Erythroblast (primary cell): ENCODE results near the gene GRAMD4.

Experiments used
- DNase-seq, 2 experiments: peaks; one replicate each; lab custom pipeline; 2025; lab: John Stamatoyannopoulos, UW
- GATA1 ChIP-seq: IDR thresholded peaks from 2 replicates; pipeline ENCODE4 v1.6.1; 2011; ENCODE audit warnings: low read depth, mild to moderate bottlenecking, control low read depth, low read length, moderate library complexity
- POLR2A ChIP-seq: IDR thresholded peaks from 2 replicates; pipeline ENCODE4 v1.6.1; 2011; ENCODE audit warnings: mild to moderate bottlenecking, low read length

Gene GRAMD4

DNA sequence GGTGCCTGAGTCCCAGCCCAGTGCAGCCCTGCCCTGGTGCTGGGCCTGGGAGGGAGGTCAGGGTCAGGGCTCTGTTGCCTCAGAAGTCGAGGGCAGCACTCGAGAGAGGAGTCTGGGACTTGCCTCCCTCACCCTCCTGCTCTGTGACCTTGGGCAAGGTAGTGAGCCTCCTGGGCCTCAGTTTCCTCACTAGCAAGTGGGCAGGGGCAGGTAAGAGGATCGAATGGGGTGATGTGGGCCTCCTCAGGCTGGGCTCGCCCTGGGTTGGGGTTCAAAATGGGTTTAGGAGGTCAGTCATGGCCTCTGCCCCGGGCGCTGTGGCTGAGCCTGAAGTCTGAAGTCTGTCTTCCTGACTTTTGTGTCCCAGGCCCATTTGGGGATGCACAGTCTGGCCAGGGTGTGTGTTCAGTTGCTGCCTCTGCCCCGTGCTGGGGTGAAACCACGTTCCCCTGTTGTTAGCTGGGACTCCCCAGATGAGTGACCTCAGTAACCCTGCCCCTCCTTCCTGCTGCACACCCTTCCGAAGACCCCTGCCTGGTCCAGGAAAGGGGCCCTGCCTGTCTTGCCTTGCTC lies 41.8 kb upstream of the GRAMD4 start:
- DNase-seq: no peak
- TF ChIP-seq GATA1 (no peak), POLR2A (peak; percentile 29)

DNA sequence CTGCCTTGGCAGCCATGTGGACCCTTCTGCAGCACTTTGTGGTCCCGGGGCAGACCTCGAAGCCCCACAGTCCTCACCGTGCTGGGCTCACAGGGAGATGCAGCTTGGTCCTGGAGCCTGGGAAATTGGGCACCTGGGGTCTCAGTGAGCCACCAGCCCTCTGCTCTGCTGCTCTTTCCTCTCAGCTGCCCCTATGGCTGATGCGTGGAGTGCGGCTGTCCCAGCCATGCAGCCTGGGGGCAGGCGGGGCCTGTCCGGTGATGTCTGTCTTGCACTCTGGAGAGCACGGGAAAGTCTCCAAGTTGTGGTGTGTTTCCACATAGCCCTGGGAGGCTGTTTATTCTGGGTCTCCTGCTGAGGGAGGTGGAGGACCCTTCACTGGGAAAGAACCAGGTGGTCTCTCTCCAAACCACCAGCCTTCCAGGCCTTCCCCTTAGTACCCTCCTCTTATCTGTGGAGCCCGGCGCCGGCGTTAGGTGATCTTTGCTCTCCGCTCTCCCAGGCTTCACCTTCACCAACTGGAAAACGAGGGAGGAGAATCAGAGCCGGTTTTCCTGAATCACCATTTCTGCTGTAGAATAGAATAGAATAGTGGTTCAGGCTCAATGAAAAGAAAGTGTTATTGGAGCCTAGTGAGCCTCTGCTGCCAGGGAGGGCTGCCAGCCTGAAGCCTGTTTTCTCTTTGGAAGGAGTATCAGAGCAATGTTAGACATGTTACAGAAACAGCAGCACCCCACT lies 41.2 kb upstream of the GRAMD4 start:
- TF ChIP-seq POLR2A (no peak), GATA1 (no peak)

DNA sequence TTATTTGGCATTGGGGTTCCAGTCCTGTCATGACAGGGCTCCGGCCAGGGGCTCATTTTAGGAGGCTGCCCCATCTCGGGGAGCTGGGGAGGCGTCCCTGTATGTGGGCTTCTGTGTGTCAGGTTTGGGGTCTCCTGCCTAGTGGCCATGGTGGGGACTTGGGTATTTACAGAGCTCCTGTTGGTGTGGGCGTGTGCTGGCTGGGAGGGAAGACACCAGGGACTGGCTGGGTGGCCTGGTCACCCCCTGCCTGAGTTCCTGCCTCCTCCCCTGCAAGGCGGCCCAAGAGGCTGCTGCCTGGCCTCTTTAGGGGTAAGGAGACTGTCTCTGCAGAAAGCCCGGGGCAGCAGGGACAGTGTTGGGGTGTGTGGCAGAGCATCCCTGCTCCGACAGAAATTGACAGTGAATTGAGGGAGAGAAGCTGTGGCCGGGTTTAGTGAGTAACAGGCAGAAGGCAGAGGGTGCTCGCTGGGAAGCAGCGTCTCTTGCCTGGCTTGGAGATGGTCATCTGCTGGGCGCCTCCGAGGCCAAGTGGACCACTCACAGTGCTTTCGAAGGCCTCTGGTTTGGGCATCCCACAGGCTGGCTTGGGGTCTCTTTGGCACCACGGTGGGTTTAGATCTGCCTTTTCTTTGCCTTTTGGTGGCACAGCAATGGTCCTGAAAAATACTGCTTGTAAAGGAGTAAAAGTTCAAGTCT lies 40.3 kb upstream of the GRAMD4 start:
- TF ChIP-seq POLR2A: peak; percentile 54
- no peak for TF ChIP-seq GATA1
- DNase-seq: no peak

More for the DNA sequence above, 41.2 kb upstream of the GRAMD4 start:
- DNase-seq: no peak

DNA sequence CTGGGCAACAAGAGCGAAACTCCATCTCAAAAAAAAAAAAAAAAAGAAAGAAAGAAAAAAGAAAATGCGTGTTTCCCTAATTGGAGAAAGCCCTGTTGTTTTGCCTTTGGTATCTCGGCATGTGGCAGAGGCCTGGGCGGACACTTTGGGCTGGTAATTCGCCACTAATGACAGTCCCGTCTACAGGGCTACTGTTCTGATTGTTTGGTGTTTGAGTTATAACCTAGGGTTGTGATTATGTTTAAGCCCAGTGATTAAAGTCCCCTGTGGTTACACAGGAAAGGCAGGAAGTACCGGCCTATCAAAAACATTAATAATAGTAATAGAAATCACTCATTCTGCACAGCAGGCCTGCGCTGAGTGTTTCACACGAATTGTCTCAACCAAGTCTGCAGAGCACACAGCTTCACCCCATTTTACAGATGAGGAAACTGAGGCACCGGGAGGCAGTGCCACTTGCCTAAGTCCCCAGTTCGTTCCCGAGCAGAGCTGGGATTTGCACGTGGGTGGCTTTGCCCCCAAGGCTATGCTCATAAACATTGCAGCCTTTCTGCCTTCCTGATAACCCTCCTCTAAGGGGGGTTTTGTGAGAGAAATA lies 39.1 kb upstream of the GRAMD4 start:
- DNase-seq: no peak
- TF ChIP-seq POLR2A (no peak), GATA1 (no peak)

DNA sequence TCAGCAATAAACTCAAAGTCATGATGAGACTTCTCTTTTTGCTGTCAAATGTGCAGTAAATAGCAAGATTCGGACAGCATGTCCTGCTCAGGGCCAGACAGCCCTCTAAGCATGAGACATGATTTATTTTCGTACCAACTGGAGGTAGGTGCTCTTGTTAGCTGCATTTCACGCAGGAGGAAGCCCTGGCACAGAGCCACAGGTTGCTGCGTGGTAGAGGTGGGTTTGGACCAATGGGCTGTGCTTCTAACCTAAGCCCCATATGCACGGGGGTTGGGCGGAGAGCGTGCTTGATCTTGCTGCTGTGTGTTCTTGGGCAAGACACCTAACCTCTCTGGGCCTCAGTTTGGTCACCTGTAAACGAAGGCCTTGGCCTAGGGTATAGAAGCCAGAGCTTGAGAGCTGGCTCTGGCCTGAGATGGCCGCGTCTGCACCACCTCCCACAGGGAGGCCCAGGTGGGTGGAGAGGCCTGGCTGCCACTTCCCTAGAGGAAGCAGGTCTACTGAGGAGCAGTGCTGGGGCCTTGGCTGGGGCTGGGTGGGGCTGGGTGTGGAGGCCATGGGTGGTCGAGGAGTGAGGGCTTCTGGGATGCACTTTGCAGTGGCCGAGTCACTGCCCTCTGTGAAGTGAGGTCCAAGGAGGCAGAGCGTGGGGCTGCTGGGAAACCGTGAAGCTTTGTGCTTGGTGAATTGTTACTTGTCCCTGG lies 38.5 kb upstream of the GRAMD4 start:
- TF ChIP-seq GATA1: no peak
- peak; percentile 52 for TF ChIP-seq POLR2A
- DNase-seq: no peak

DNA sequence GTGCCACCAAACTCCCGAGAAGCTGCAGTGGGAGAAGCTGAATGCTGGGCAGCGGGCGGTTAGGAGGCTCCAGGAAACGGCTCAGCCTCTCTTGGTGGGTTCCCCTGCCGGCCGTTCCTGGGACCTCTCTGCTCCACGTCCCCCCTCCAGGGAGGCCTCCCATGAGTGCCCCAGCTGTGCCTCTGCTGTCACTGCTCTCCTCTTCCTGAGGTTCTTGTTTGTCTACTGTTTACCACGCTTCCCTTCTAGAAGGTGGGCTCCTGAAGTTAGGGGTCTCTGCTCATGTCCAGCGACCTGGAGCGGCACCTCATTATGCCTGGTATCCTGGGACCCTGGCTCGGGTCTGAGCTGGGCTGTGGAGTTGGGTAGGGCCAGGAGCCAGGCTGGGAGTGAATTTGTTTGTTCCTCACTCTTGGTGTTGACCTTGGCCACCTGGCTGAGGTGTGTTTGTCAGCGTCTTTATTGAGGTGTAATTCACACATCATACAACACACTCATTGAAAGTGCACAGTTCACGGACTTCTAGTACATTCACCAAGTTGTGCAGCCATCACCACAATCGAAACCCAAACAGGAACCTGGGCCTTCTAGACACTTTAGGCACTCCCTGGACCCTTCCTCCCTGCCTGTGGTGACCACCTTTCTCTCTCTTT lies 37.8 kb upstream of the GRAMD4 start:
- TF ChIP-seq GATA1 (no peak), POLR2A (no peak)
- DNase-seq: no peak

DNA sequence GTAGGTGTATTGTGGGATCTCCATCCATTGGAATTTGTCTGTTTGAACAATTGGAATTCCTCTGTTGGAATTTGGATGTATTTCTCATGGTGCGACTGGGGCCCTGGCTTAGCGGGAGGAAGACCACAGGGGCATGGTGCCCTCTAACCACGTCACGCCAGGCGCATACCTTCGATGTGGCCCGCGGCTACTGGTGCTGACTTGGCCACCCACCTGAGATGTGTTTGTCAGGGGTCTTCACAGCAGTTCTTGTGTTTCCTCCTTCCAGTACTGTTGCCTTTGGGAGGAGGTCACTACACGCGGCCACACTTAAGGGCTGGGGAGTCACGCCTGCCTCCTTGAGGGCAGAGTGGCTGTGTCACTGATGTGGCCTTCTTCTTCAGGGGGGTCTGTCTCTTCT lies 36.6 kb upstream of the GRAMD4 start:
- no peak for DNase-seq
- TF ChIP-seq POLR2A: no peak
- no peak for TF ChIP-seq GATA1

DNA sequence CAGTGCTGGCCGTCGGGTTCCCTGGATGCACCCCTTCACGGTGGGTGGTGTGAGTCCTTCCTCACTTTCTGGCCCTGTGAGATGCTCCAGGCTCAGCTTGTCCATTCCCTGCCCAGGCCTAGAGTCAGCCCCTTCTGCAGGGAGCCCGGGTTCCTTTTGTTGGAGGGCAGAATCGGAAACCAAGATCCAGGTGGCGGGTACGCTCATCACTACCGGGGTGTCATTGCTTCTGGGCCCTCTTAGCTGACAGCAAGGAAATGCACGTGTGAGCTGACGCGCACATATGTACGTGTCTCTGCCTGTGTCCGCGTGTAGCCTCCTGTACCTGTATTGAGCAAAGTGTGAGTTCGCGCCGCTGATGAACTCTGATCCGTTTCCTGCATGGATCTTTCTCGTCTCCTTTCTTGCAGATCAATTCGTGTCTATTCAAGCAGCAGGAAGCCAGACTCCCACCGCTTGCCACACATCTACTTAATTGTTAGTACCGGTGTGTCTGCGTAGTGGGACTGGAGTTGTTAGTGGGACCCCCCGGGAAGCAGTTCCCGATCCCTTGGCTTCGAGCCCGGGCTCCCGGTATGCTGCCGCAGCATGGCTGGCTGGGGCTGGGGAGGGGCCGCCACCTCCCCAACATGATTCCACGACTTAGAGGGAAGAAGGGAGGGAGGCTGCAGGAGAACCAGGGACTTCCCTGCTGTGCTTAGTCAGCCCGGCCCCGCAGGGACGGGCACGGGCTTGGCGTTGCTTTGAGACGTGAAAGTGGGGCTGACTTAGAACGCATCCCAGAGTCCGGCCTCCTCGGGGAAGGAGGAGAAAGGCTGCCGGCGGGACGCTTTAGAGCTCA lies 35.9 kb upstream of the GRAMD4 start:
- DNase-seq: no peak
- TF ChIP-seq GATA1: no peak
- no peak for TF ChIP-seq POLR2A

DNA sequence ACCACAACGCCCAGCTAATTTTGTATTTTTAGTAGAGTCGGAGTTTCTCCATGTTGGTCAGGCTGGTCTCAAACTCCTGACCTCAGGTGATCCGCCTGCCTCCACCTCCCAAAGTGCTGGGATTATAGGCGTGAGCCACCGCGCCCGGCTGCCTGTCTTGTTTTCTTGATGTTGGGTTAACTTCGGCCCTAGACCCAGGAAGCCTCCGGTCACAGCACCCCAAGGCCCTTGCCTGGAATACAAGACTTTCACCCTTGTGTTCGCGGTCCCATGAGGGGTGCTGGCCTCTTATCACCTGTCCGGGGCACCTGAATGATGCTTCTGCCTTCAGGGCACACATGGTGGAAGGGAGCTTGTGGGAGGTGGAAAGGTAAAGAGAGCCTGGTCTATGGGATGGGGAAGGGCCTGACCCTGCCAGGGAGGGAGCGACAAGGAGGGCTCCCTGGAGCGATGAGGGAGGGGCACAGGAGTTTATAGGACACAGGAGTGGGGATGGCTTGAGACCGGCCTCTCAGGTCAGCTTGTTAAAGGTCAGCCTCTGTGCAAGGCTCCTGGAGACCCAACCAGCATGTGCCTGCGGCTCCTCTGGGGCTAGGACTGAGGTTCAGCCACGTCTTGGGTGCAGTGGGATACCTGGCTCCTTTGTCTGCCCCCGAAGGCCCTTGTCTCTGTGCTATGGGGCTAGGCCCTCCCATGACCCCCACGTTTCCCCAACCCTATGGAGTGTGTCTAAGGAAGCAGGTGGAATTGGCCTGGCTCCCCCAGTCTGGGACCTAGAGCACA lies 34.7 kb upstream of the GRAMD4 start:
- no peak for TF ChIP-seq POLR2A
- TF ChIP-seq GATA1: no peak
- DNase-seq: no peak

DNA sequence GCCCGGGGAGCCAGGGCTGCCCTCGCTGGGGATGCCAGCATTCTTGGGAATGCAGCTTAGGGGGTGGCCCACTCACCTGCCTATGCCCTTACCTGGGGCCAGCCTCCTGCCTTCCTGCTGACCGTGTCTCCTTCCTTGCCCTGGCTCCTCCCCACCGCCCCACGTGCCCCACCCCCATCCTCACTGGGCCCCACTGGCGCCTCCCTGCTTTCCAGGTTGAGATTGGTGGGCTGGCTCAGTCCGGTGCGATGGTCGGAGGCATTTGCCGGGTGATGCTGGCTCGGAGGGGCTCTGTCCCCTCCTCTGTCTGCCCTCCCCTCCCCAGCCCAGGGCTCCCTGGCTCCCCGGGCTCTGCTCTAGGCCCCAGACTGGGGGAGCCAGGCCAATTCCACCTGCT lies 34.1 kb upstream of the GRAMD4 start:
- TF ChIP-seq GATA1: no peak
- TF ChIP-seq POLR2A: no peak
- DNase-seq: no peak

DNA sequence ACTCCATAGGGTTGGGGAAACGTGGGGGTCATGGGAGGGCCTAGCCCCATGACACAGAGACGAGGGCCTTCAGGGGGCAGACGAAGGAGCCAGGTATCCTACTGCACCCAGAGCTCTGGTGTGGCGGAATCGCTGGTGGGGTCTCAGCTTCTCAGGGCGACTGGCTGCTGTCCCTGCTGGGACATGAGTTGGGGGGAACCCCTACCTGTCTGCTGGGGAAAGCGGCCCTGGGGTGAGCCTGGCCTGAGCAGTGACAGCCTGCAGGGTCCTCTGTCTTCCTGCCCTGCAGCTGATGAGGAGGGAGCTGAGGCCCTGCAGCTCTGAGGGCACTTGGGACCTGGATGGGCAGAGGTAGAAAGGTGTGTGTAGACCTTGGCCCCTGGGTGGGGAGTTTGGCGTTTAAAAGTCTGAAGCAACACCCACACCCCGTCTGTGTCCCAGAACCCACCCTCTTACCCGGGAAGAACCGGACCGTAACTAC lies 33.6 kb upstream of the GRAMD4 start:
- DNase-seq: no peak
- TF ChIP-seq GATA1 (no peak), POLR2A (no peak)

DNA sequence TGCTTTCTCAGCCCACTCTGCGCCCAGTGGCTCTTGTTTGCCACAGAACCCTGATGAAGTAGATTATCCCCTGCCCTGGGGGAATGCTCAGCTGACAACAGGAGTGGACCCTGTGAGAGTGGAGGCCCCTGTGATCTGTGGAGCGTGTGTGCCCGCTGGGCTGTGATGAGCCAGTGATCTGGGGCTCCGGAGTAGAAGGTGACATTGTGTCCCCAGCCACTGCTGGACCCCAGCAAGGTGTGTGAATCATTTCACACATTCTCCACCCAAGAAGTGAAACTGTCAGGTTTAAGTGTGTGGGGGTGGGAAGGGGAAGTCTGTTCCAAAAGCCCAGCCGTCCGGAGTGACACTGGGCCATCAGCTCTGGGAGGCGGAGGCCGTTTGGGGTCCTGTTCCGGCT lies 33.1 kb upstream of the GRAMD4 start:
- TF ChIP-seq POLR2A: no peak
- no peak for TF ChIP-seq GATA1
- no peak for DNase-seq
